GM23248 (cell line): ENCODE data around the gene PTPN14. TPM values are rescaled to one million over a fixed set of nuclear protein-coding genes. Genes with fewer than 3 reads are reported as not detected.

Experiments used
- DNase-seq: peaks from one replicate; pipeline ENCODE4 v3.0.0-alpha.2; 2015
- H2AFZ ChIP-seq: fragments of 200-600 bp; sonication (generic); 2 replicates; pipeline ENCODE4 v1.6.1; 2016; ENCODE audit warnings: antibody characterized with exemption
- H3F3A ChIP-seq: fragments of 200-600 bp; sonication (generic); 2 replicates; pipeline ENCODE4 v1.6.1; 2016; ENCODE audit warnings: mild to moderate bottlenecking, antibody characterized with exemption, mixed run types; ENCODE audit not compliant: insufficient read depth
- H3K27ac ChIP-seq: fragments of 200-600 bp; sonication (generic); 2 replicates; pipeline ENCODE4 v1.5.1; 2016; ENCODE audit warnings: mild to moderate bottlenecking
- H3K27me3 ChIP-seq: fragments of 200-600 bp; sonication (generic); replicated peaks from 2 replicates; pipeline ENCODE4 v1.6.1; 2016; ENCODE audit warnings: mild to moderate bottlenecking; ENCODE audit not compliant: insufficient read depth
- H3K36me3 ChIP-seq: fragments of 200-600 bp; sonication (generic); 2 replicates; pipeline ENCODE4 v1.6.1; 2016; ENCODE audit warnings: low read depth, mild to moderate bottlenecking
- H3K4me1 ChIP-seq: fragments of 200-600 bp; sonication (generic); 2 replicates; pipeline ENCODE4 v1.6.1; 2016; ENCODE audit warnings: mild to moderate bottlenecking; ENCODE audit not compliant: insufficient read depth
- H3K4me2 ChIP-seq: fragments of 200-600 bp; sonication (generic); one replicate; pipeline ENCODE4 v1.6.1; 2016; ENCODE audit warnings: mild to moderate bottlenecking; ENCODE audit not compliant: unreplicated experiment
- H3K4me3 ChIP-seq: fragments of 200-600 bp; sonication (generic); 2 replicates; pipeline ENCODE4 v1.5.1; 2016; ENCODE audit warnings: mild to moderate bottlenecking
- H3K79me2 ChIP-seq: fragments of 200-600 bp; sonication (generic); 2 replicates; pipeline ENCODE4 v1.6.1; 2016; ENCODE audit warnings: mild to moderate bottlenecking; ENCODE audit not compliant: insufficient read depth
- H3K9ac ChIP-seq: fragments of 200-600 bp; sonication (generic); 2 replicates; pipeline ENCODE4 v1.6.1; 2016; ENCODE audit warnings: mild to moderate bottlenecking
- H3K9me2 ChIP-seq: fragments of 200-600 bp; sonication (generic); 2 replicates; pipeline ENCODE4 v1.6.1; 2016; ENCODE audit warnings: mixed run types, mild to moderate bottlenecking, moderate library complexity; ENCODE audit not compliant: insufficient read depth
- H3K9me3 ChIP-seq: fragments of 200-600 bp; sonication (generic); one replicate; pipeline ENCODE4 v1.6.1; 2017; ENCODE audit warnings: low read depth
- H4K20me1 ChIP-seq: fragments of 200-600 bp; sonication (generic); 2 replicates; pipeline ENCODE4 v1.6.0; 2016; ENCODE audit not compliant: insufficient read depth
- EZH2 ChIP-seq: fragments of 200-600 bp; sonication (generic); IDR thresholded peaks from 2 replicates; pipeline ENCODE4 v1.6.1; 2018; ENCODE audit warnings: antibody characterized with exemption, mild to moderate bottlenecking; ENCODE audit not compliant: insufficient read depth, poor library complexity, severe bottlenecking
- EZH2phosphoT487 ChIP-seq: fragments of 200-600 bp; sonication (generic); IDR thresholded peaks from 2 replicates; pipeline ENCODE4 v1.6.1; 2018; ENCODE audit warnings: antibody characterized with exemption, moderate library complexity, mild to moderate bottlenecking, low read depth; ENCODE audit not compliant: insufficient read depth
- WGBS, 2 experiments: methylation state at CpG; one replicate each; pipeline ENCODE4 v1.1.6; 2015 to 2017; ENCODE audit warnings: low lambda C conversion rate in 2 of 2, low coverage in 1 of 2; ENCODE audit errors: missing lambda C conversion rate in 2 of 2; 5-methylcytosine and 5-hydroxymethylcytosine counted together
- in situ Hi-C: fragments of 300-500 bp; cut with MboI; formaldehyde crosslinking; loops from 2 replicates; pipeline ENCODE4 v1.15.0; 2020
- polyA plus RNA-seq: library from polyadenylated mRNA; unstranded; fragments of >200 nt; fragmentation: Nextera tagmentation; extraction: Ambion mirVana; gene quantifications from 2 replicates; pipeline ENCODE4 v1.2.1, GENCODE V29; 2016
- total RNA-seq: library from RNA; depleted of rRNA; stranded (reverse); fragments of >200 nt; shearing (Covaris generic); gene quantifications from 2 replicates; pipeline ENCODE4 v1.2.3, GENCODE V29; 2014

The PTPN14 gene
- total and polyA plus RNA-seq, 2 experiments from 2014 or later, result 38.7 to 49.8 TPM

DNA sequence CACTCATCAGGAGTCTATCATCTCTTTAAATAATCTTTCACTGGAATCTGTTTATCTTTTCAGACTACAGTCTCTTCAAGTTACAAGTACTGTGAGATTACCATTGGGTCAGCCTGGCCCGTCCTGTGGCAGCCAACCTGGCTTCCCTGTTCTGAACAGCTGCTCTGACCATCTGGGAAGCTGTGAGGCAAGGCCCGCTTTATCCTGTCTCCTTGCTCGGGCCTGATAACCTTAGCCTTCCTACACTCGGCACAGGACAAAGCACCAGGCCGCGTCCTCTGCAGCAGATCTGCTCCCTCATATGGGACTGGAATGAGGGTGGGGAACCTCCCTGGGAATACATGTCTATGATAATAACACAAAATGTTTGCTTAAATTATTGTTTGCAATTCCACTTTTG is 113.3 kb downstream of the PTPN14 start:
- H3K4me2 ChIP-seq, result no peak overlapping the region
- H4K20me1 ChIP-seq, result 0 out of 2 replicates have a peak, but pooled peaks cover 8% of the 10 kb centered on the region
- 97% methylated on average over 6 of the region's 6 CpGs for whole genome bisulfite sequencing, 2 experiments
- H3K27ac ChIP-seq, result no peak overlapping the region
- H3K36me3 ChIP-seq, result 0 out of 2 replicates have a peak, but pooled peaks cover 7% of the 10 kb centered on the region
- no peak overlapping the region for H3K9ac ChIP-seq
- H3K9me3 ChIP-seq, result no peaks in the 10 kb centered on the region
- in situ Hi-C loops, result no loop called here
- no peaks in the 10 kb centered on the region for H3K27me3 ChIP-seq
- no peaks in the 10 kb centered on the region for H3K9me2 ChIP-seq
- DNase-seq, result no peak
- no peak for TF ChIP-seq EZH2
- TF ChIP-seq EZH2phosphoT487, result no peak
- H3K4me3 ChIP-seq, result no peak overlapping the region
- no peaks in the 10 kb centered on the region for H3K4me1 ChIP-seq
- peaks cover 42% of the 10 kb centered on the region for H3F3A ChIP-seq
- H2AFZ ChIP-seq, result no peak overlapping the region
- H3K79me2 ChIP-seq, result peaks cover 99% of the 10 kb centered on the region

DNA sequence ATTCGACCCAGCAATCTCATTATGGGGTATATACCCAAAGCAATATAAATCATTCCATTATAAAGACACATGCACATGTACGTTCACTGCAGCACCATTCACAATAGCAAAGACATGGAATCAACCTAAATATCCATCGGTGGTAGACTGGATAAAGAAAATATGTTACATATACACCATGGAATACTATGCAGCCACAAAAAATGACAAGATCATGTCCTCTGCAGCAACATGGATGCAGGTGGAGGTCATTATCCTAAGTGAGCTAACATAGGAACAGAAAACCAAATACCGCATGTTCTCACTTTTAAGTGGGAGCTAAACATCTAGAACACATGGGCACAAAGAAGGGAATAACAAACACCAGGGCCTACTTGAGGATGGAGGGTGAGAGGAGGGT is 115.5 kb downstream of the PTPN14 start:
- in situ Hi-C loops, result no loop called here

DNA sequence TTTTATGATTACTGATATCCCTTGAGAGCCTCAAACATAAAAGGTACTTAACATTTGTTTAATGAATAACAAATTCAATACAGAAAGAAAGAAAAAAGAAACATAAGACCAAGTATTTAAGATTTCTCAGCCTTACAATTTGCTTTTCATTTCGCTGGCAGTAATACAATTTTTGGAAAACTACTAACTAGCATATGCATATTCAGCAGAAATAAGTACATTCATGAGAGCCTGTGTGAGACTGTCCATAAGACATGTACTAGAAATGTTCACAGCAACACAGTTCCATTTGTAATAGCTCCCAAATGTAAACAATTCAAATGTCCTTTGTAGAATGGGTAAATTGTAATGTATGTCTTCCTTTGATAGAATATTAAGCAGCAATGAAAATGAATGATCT is 119.2 kb downstream of the PTPN14 start:
- H3K4me2 ChIP-seq, result no peak overlapping the region
- in situ Hi-C loops, result no loop called here
- DNase-seq, result no peak

More for the DNA sequence above, 115.5 kb downstream of the PTPN14 start:
- Histone ChIP-seq H3K36me3 (no peaks in the 10 kb centered on the region), H3K27ac (no peak overlapping the region), H2AFZ (no peak overlapping the region), H3K79me2 (peaks cover 99% of the 10 kb centered on the region), H3K4me2 (no peak overlapping the region), H3K4me1 (no peaks in the 10 kb centered on the region), H3K9me3 (no peaks in the 10 kb centered on the region), H4K20me1 (0 out of 2 replicates have a peak, but pooled peaks cover 8% of the 10 kb centered on the region), H3K27me3 (no peaks in the 10 kb centered on the region), H3K9ac (no peak overlapping the region), H3K9me2 (no peaks in the 10 kb centered on the region), H3F3A (peaks cover 21% of the 10 kb centered on the region; the same call in 1 of the 2 replicates), H3K4me3 (no peak overlapping the region)
- TF ChIP-seq EZH2phosphoT487 (no peak), EZH2 (no peak)
- DNase-seq, result no peak
- 97 to 98% methylated on average over 4 of the region's 4 CpGs for WGBS, 2 experiments

DNA sequence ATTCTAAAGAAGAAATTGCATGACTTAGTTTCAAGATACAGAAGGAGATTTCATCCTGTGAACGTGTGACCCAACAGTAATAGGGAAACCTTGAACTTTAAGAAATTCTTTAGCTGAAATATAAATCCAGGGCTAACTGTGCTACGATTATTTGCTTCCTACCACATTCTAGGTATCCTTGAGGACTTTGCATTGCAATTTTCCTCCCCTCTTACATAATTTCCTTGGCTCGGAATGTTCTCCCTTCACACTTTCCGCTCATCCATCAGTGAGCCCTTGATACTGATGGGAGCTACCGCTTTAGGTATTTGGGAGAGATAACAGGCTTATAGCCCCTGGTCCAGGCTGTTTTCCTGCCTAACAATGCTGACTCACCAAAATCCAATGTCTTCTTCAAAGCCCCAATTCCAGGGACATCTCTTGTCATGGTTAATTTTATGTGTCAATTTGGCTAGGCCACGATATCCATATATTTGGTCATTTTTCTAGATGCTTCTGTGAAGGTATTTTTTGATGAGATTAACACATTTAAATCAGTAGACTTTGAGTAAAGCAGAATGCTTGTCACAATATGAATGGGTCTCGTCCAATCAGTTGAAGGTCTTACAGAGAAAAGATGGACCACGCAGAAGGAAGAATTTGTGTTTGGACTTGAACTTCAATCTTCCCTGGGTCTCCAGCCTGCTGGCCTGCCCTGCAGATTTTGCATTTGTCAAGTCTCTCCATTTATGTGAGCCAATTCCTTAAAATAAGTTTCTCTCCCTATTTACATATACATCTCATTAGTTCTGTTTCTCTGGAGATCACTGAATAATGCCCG is 121.2 kb downstream of the PTPN14 start:
- Histone ChIP-seq H3K9me2 (no peaks in the 10 kb centered on the region), H3K9ac (no peak overlapping the region), H4K20me1 (no peaks in the 10 kb centered on the region), H3K4me1 (peaks cover 54% of the 10 kb centered on the region), H3K4me3 (no peak overlapping the region), H3K27ac (peak overlapping the region; percentile 85), H3K79me2 (peaks cover 95% of the 10 kb centered on the region), H3K4me2 (peak overlapping the region; percentile 59), H3K36me3 (no peaks in the 10 kb centered on the region), H3K27me3 (no peaks in the 10 kb centered on the region), H3F3A (peaks cover 52% of the 10 kb centered on the region), H3K9me3 (no peaks in the 10 kb centered on the region), H2AFZ (no peak overlapping the region)
- WGBS, 2 experiments, result 84 to 85% methylated on average over 9 of the region's 9 CpGs
- TF ChIP-seq EZH2 (no peak), EZH2phosphoT487 (no peak)
- peak; percentile 52 for DNase-seq
- in situ Hi-C loops, result no loop called here

More for the DNA sequence above, 119.2 kb downstream of the PTPN14 start:
- peaks cover 33% of the 10 kb centered on the region for H3K4me1 ChIP-seq
- no peak overlapping the region for H3K9ac ChIP-seq
- H2AFZ ChIP-seq, result no peak overlapping the region
- WGBS, 2 experiments, result 100% methylated on average over 1 of the region's 1 CpG
- H3K27me3 ChIP-seq, result no peaks in the 10 kb centered on the region
- H3K9me3 ChIP-seq, result no peaks in the 10 kb centered on the region
- H4K20me1 ChIP-seq, result no peaks in the 10 kb centered on the region
- H3F3A ChIP-seq, result peaks cover 31% of the 10 kb centered on the region
- no peak overlapping the region for H3K4me3 ChIP-seq
- peaks cover 94% of the 10 kb centered on the region for H3K79me2 ChIP-seq
- TF ChIP-seq EZH2, result no peak
- TF ChIP-seq EZH2phosphoT487, result no peak
- H3K9me2 ChIP-seq, result no peaks in the 10 kb centered on the region
- H3K36me3 ChIP-seq, result no peaks in the 10 kb centered on the region
- H3K27ac ChIP-seq, result no peak overlapping the region
